Skeletal muscle satellite cell (primary cell): Measurements from ENCODE around the gene CGB5. TPM values are rescaled to one million over a fixed set of nuclear protein-coding genes. Genes with fewer than 3 reads are reported as not detected.
"Not testable (repeated sequence)": the region's sequence is repeated elsewhere in the genome, so short reads cannot be mapped to it uniquely, and the experiment has no call there.

Experiments used
- H3K27me3 ChIP-seq: 2 replicates; pipeline ENCODE4 v1.7.0; 2013; ENCODE audit warnings: low read length; ENCODE audit not compliant: control insufficient read depth, insufficient read depth
- H3K36me3 ChIP-seq: 2 replicates; pipeline ENCODE4 v1.7.0; 2013; ENCODE audit warnings: mild to moderate bottlenecking, control low read depth, low read length; ENCODE audit not compliant: insufficient read depth
- H3K4me1 ChIP-seq: 2 replicates; pipeline ENCODE4 v1.7.0; 2013; ENCODE audit warnings: low read length; ENCODE audit not compliant: control insufficient read depth, insufficient read depth
- H3K4me2 ChIP-seq: 2 replicates; pipeline ENCODE4 v1.7.0; 2013; ENCODE audit warnings: mild to moderate bottlenecking, low read length
- H3K4me3 ChIP-seq: 2 replicates; pipeline ENCODE4 v1.7.0; 2013; ENCODE audit warnings: low read length
- H3K9ac ChIP-seq: 2 replicates; pipeline ENCODE4 v1.7.0; 2013; ENCODE audit warnings: mild to moderate bottlenecking, low read depth, low read length, moderate library complexity
- H3K9me3 ChIP-seq: replicated peaks from 2 replicates; pipeline ENCODE4 v1.7.0; 2013; ENCODE audit warnings: mild to moderate bottlenecking, control low read depth, low read length
- total RNA-seq: library from RNA; depleted of rRNA; stranded (reverse); fragments of >200 nt; gene quantifications from 2 replicates; pipeline ENCODE4 v1.2.3, GENCODE V29; 2012; rRNA removed

The CGB5 gene
- total RNA-seq = 1.1 TPM in 1 of 2 replicates, not detected in the other

- H3K9ac ChIP-seq, H3K27me3 ChIP-seq, H3K9me3 ChIP-seq, H3K4me3 ChIP-seq, H3K4me2 ChIP-seq, H3K36me3 ChIP-seq: not testable (repeated sequence)
- peaks cover 17% of the 10 kb centered on the region for H3K4me1 ChIP-seq
Measured at GRCh38 chr19:49043548-49043947, at the start of gene CGB5. TSS of gene CGB5 (plus strand) at chr19:49043848. CDS start at chr19:49044210, 362 bp downstream.

- Histone ChIP-seq H3K27me3 (no peaks in the 10 kb centered on the region), H3K4me3 (peak overlapping the region; percentile 82), H3K9me3 (no peaks in the 10 kb centered on the region), H3K4me1 (peaks cover 35% of the 10 kb centered on the region), H3K4me2 (peak overlapping the region; percentile 88), H3K36me3 (peaks cover 3% of the 10 kb centered on the region), H3K9ac (peak overlapping the region; percentile 86)
Measured at GRCh38 chr19:48994035-48994386, 49.6 kb upstream of the CGB5 start.

- Histone ChIP-seq H3K4me1 (peaks cover 8% of the 10 kb centered on the region), H3K36me3 (peaks cover 4% of the 10 kb centered on the region), H3K4me2 (no peak overlapping the region), H3K27me3 (no peaks in the 10 kb centered on the region), H3K9me3 (no peaks in the 10 kb centered on the region), H3K9ac (no peak overlapping the region), H3K4me3 (no peak overlapping the region)
Measured at GRCh38 chr19:48997972-48998371, 45.7 kb upstream of the CGB5 start.

GRCh38 chr19:48999481-49000325 lies 43.9 kb upstream of the CGB5 start:
- Histone ChIP-seq H3K36me3 (peaks cover 19% of the 10 kb centered on the region), H3K4me1 (peaks cover 8% of the 10 kb centered on the region), H3K4me3 (no peak overlapping the region), H3K9ac (no peak overlapping the region), H3K27me3 (no peaks in the 10 kb centered on the region), H3K4me2 (no peak overlapping the region), H3K9me3 (no peaks in the 10 kb centered on the region)

GRCh38 chr19:49004133-49004532 lies 39.5 kb upstream of the CGB5 start:
- Histone ChIP-seq H3K27me3 (no peaks in the 10 kb centered on the region), H3K4me3 (no peak overlapping the region), H3K4me1 (no peaks in the 10 kb centered on the region), H3K9me3 (no peaks in the 10 kb centered on the region), H3K4me2 (no peak overlapping the region), H3K36me3 (peaks cover 40% of the 10 kb centered on the region), H3K9ac (no peak overlapping the region)

- H3K9me3 ChIP-seq = no peaks in the 10 kb centered on the region
- no peaks in the 10 kb centered on the region for H3K4me1 ChIP-seq
- H3K27me3 ChIP-seq = no peaks in the 10 kb centered on the region
- H3K36me3 ChIP-seq = peaks cover 48% of the 10 kb centered on the region
- H3K4me2 ChIP-seq = no peak overlapping the region
- H3K4me3 ChIP-seq = no peak overlapping the region
- H3K9ac ChIP-seq = no peak overlapping the region
Measured at GRCh38 chr19:49004964-49005614, 38.6 kb upstream of the CGB5 start.

- Histone ChIP-seq H3K36me3 (peaks cover 62% of the 10 kb centered on the region), H3K9ac (no peak overlapping the region), H3K4me1 (no peaks in the 10 kb centered on the region), H3K4me2 (no peak overlapping the region), H3K27me3 (no peaks in the 10 kb centered on the region), H3K4me3 (no peak overlapping the region), H3K9me3 (no peaks in the 10 kb centered on the region)
Measured at GRCh38 chr19:49006905-49007304, 36.7 kb upstream of the CGB5 start.

- Histone ChIP-seq H3K9me3 (no peaks in the 10 kb centered on the region), H3K4me3 (no peak overlapping the region), H3K4me1 (no peaks in the 10 kb centered on the region), H3K9ac (no peak overlapping the region), H3K27me3 (no peaks in the 10 kb centered on the region), H3K36me3 (peaks cover 66% of the 10 kb centered on the region), H3K4me2 (no peak overlapping the region)
Measured at GRCh38 chr19:49009828-49010227, 33.8 kb upstream of the CGB5 start.

GRCh38 chr19:49010453-49010852 lies 33.2 kb upstream of the CGB5 start:
- no peaks in the 10 kb centered on the region for H3K9me3 ChIP-seq
- H3K36me3 ChIP-seq = peaks cover 67% of the 10 kb centered on the region
- no peaks in the 10 kb centered on the region for H3K27me3 ChIP-seq
- H3K4me2 ChIP-seq = no peak overlapping the region
- no peak overlapping the region for H3K9ac ChIP-seq
- H3K4me1 ChIP-seq = no peaks in the 10 kb centered on the region
- H3K4me3 ChIP-seq = no peak overlapping the region

- no peak overlapping the region for H3K4me3 ChIP-seq
- no peaks in the 10 kb centered on the region for H3K27me3 ChIP-seq
- peaks cover 67% of the 10 kb centered on the region for H3K36me3 ChIP-seq
- no peaks in the 10 kb centered on the region for H3K9me3 ChIP-seq
- no peak overlapping the region for H3K9ac ChIP-seq
- H3K4me1 ChIP-seq = no peaks in the 10 kb centered on the region
- H3K4me2 ChIP-seq = no peak overlapping the region
Measured at GRCh38 chr19:49011194-49011593, 32.5 kb upstream of the CGB5 start.

GRCh38 chr19:49014123-49014869 lies 29.4 kb upstream of the CGB5 start:
- Histone ChIP-seq H3K4me3 (no peak overlapping the region), H3K9me3 (no peaks in the 10 kb centered on the region), H3K27me3 (no peaks in the 10 kb centered on the region), H3K9ac (no peak overlapping the region), H3K36me3 (peaks cover 57% of the 10 kb centered on the region), H3K4me2 (no peak overlapping the region), H3K4me1 (peaks cover 18% of the 10 kb centered on the region)
